WI38 (cell line): ENCODE measurements around the gene MSL2.
"Not testable (repeated sequence)": the region's sequence is repeated elsewhere in the genome, so short reads cannot be mapped to it uniquely, and the experiment has no call there.

ENCODE experiments used
- H3K4me3 ChIP-seq: 2 replicates; pipeline ENCODE4 v1.5.1; 2011; ENCODE audit warnings: low read depth, mild to moderate bottlenecking, control low read depth, low read length
- TF ChIP-seq, protein P1 (sequence below): IDR thresholded peaks from 2 replicates; pipeline ENCODE4 v1.5.1; 2012; ENCODE audit warnings: low read depth, mild to moderate bottlenecking, control low read depth, low read length

Gene MSL2

DNA sequence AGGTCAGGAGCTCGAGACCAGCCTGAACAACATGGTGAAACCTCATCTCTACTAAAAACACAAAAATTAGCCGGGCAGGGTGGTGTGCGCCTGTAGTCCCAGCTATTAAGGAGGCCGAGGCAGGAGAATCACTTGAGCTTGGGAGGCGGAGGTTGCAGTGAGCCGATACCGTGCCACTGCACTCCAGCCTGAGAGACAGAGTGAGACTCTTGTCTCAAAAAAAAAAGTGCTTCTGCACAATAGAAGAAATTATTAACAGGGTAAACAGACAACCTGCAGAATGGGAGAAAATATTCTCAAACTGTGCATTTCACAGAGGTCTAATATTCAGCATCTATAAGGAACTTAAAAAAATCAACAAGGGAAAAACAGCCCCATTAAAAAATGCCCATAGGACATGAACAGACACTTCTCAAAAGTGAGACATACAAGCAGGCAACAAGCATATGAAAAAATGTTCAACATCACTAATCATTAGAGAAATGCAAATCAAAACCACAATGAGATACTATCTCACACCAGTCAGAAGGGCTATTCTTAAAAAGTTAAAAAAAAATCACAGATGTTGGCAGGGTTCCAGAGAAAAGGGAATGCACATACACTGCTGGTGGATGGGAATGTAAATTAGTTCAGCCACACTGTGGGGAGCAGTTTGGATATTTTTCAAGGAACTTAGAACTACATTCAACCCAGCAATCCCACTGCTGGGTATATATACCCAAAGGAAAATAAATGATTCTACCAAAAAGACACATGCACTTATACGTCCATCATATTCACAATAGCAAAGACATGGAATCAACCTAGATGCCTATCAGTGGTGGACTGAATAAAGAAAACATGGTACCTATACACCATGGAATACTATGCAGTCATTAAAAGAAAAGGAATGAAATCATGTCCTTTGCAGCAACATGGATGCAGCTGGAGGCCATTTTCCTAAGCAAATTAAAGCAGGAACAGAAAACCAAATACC, 75.5 kb downstream of the MSL2 start:
- no peak overlapping the region for H3K4me3 ChIP-seq
- TF ChIP-seq, protein P1, sequence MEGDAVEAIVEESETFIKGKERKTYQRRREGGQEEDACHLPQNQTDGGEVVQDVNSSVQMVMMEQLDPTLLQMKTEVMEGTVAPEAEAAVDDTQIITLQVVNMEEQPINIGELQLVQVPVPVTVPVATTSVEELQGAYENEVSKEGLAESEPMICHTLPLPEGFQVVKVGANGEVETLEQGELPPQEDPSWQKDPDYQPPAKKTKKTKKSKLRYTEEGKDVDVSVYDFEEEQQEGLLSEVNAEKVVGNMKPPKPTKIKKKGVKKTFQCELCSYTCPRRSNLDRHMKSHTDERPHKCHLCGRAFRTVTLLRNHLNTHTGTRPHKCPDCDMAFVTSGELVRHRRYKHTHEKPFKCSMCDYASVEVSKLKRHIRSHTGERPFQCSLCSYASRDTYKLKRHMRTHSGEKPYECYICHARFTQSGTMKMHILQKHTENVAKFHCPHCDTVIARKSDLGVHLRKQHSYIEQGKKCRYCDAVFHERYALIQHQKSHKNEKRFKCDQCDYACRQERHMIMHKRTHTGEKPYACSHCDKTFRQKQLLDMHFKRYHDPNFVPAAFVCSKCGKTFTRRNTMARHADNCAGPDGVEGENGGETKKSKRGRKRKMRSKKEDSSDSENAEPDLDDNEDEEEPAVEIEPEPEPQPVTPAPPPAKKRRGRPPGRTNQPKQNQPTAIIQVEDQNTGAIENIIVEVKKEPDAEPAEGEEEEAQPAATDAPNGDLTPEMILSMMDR: no peak

DNA sequence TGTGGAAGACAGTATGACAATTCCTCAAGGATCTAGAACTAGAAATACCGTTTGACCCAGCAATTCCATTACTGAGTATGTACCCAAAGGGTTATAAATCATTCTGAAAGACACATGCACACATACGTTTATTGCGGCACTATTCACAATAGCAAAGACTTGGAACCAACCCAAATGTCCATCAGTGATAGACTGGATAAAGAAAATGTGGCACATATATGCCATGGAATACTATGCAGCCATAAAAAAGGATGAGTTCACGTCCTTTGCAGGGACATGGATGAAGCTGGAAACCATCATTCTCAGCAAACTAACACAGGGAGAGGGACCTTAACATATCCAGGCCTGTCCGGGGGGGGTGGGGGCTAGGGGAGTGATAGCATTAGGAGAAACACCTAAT, 76.4 kb downstream of the MSL2 start:
- not testable (repeated sequence) for H3K4me3 ChIP-seq

DNA sequence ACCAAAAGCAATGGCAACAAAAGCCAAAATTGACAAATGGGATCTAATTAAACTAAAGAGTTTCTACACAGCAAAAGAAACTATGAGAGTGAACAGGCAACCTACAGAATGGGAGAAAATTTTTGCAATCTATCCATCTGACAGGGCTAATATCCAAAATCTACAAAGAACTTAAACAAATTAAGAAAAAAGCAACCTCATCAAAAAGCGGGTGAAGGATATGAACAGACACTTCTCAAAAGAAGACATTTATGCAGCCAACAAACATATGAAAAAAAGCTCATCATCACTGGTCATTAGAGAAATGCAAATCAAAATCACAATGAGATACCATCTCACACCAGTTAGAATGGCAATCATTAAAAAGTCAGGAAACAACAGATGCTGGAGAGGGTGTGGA, 76.8 kb downstream of the MSL2 start:
- H3K4me3 ChIP-seq: not testable (repeated sequence)

DNA sequence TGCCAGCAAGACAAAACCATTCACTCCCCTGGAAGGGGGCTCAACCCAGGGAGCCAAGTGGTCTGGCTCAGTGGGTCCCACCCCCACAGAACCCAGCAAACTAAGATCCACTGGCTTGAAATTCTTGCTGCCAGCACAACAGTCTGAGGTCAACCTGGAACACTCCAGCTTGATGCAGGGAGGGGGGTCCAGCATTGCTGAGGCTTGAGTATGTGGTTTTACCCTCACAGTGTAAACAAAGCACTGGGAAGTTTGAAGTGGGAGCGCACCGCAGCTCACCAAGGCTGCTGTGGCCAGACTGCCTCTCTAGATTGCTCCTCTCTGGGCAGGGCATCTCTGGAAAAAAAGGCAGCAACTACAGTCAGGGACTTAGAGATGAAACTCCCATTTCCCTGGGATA, 81.7 kb downstream of the MSL2 start:
- H3K4me3 ChIP-seq: no peak overlapping the region
- TF ChIP-seq, protein P1: no peak

DNA sequence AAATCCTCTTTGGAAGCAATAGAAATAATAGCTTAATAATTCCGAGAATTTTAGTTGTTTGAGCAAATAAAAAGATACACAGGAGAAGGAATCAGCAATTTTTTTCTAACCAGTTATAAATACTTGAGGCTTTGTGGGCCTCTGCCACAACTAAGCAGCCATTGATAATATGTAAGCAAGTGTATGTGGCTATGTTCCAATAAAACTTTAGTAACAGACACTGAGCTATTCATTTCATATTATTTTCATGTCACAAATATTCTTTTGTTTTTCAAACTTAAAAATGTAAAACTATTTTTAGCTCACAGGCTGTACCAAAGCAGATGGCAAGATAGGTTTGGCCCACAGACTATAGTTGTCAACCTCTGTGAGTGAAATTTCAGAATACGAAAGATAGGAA, 85.7 kb downstream of the MSL2 start:
- H3K4me3 ChIP-seq: no peak overlapping the region
- TF ChIP-seq, protein P1: no peak

DNA sequence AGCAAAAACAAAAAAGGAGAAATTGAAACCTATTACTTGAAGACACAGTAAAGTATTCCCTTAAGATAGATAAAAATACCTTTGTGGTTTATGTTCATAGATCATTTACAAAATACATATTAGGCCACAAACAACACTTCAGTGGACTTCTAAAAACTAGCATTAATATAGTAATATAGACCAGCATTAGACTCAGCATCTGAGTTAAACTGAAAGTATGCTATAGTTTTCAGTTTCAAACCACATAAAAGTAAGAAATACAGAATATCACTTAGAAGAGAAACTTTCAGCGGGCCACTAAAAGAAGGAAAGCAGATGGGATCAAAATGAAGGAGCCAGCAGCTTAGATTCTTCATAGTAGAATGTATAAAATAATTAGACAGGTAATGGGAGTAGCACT, 86.6 kb downstream of the MSL2 start:
- TF ChIP-seq, protein P1: no peak
- H3K4me3 ChIP-seq: no peak overlapping the region

DNA sequence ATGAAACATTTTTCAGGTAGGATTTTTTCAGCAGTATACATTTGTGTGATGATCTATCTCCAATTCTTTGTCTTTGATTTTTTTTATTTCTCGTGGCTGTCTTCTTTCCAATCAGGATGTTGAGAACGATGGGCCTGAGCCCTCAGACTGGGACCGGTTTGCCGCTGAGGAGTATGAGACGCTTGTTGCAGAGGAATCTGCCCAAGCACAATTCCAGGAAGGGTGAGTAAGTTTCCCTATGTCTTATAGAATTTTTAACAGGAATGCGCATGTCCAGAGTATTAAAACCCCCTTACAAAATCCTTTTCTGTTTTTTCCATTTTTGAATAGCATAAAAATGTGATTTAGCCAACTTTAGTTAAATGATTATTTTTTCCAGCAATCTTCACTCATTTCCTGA, 90.0 kb downstream of the MSL2 start:
- TF ChIP-seq, protein P1: no peak
- H3K4me3 ChIP-seq: no peak overlapping the region

DNA sequence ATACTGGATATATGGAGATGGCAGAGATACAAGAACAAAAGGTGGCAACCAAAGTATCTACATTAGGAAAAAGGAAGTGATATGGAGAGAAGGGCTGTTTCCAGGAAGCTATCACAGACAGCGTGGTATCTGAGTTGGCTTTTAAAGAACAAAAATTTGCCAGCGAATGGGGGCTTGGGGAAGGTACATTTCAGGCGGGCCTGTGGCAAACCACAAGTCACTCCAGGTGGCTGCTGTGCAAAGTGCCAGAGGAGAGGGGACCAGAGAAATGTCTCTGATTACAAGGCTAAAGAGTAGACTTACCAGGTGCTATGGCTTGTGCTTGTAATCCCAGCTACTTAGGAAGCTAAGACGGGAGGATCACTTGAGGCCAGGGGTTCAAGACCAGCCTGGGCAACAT, 91.1 kb downstream of the MSL2 start:
- no peak overlapping the region for H3K4me3 ChIP-seq
- TF ChIP-seq, protein P1: no peak
